OCI-LY7 (cell line): ENCODE results near the gene PARL. TPM values are rescaled to one million over a fixed set of nuclear protein-coding genes. Genes with fewer than 3 reads are reported as not detected.

Experiments
- BruUV-seq: library from RNA; stranded (reverse); fragments of 400-500 nt; replicated peaks from 2 replicates; lab custom pipeline; 2021; lab: Mats Ljungman, UMichigan
- CTCF ChIA-PET: fragments of 300-600 bp; sonication (Branson Sonifier 250); formaldehyde crosslinking; loops from one replicate; lab custom pipeline; 2022; ENCODE audit warnings: antibody characterized with exemption; ENCODE audit not compliant: unreplicated experiment; lab: Charles Lee
- POLR2A ChIA-PET: fragments of 300-600 bp; sonication (Branson Sonifier 250); formaldehyde crosslinking; loops from one replicate; lab custom pipeline; 2022; ENCODE audit warnings: antibody characterized with exemption; lab: Charles Lee
- DNase-seq: peaks from one replicate; pipeline ENCODE4 v3.0.0-alpha.2; 2015; ENCODE audit warnings: low spot score
- H2AFZ ChIP-seq: fragments of 200-600 bp; sonication (generic), shearing (Covaris generic); 2 replicates; pipeline ENCODE4 v1.6.1; 2014; ENCODE audit warnings: mild to moderate bottlenecking, antibody characterized with exemption, low read length, moderate library complexity
- H3K27ac ChIP-seq: fragments of 200-600 bp; sonication (generic); 2 replicates; pipeline ENCODE4 v1.5.1; 2014; ENCODE audit warnings: mixed run types, low read depth, mild to moderate bottlenecking, moderate library complexity, low read length, inconsistent platforms; ENCODE audit not compliant: poor library complexity, severe bottlenecking
- H3K36me3 ChIP-seq: fragments of 200-600 bp; sonication (generic); 2 replicates; pipeline ENCODE4 v1.6.1; 2014; ENCODE audit warnings: mild to moderate bottlenecking, antibody characterized with exemption, low read length, moderate library complexity, mixed read lengths; ENCODE audit not compliant: insufficient read depth
- H3K4me1 ChIP-seq: fragments of 200-600 bp; sonication (generic); 2 replicates; pipeline ENCODE4 v1.5.1; 2014; ENCODE audit warnings: mild to moderate bottlenecking, low read length; ENCODE audit not compliant: insufficient read depth, poor library complexity, severe bottlenecking
- H3K4me2 ChIP-seq: fragments of 200-600 bp; sonication (generic); 2 replicates; pipeline ENCODE4 v1.6.1; 2014; ENCODE audit warnings: mild to moderate bottlenecking, low read length
- H3K4me3 ChIP-seq: fragments of 200-600 bp; sonication (generic); 2 replicates; pipeline ENCODE4 v1.5.1; 2014; ENCODE audit warnings: mild to moderate bottlenecking, low read depth, low read length; ENCODE audit not compliant: poor library complexity, severe bottlenecking
- H3K79me2 ChIP-seq: fragments of 200-600 bp; sonication (generic); 2 replicates; pipeline ENCODE4 v1.6.1; 2016; ENCODE audit warnings: low read depth, mild to moderate bottlenecking, low read length, moderate library complexity, mixed read lengths; ENCODE audit not compliant: insufficient read depth
- H3K9me2 ChIP-seq: fragments of 200-600 bp; sonication (generic); 2 replicates; pipeline ENCODE4 v1.6.1; 2016; ENCODE audit warnings: mild to moderate bottlenecking, low read length, mixed read lengths; ENCODE audit not compliant: insufficient read depth
- H3K9me3 ChIP-seq: fragments of 200-600 bp; sonication (generic); 2 replicates; pipeline ENCODE4 v1.6.1; 2014; ENCODE audit warnings: mild to moderate bottlenecking, mixed run types, low read length, mixed read lengths
- H4K20me1 ChIP-seq: fragments of 200-600 bp; sonication (generic); 2 replicates; pipeline ENCODE4 v1.6.1; 2014; ENCODE audit warnings: mild to moderate bottlenecking, antibody characterized with exemption, low read length, moderate library complexity, mixed read lengths; ENCODE audit not compliant: insufficient read depth
- CTCF ChIP-seq: fragments of 200-600 bp; sonication (generic); conservative IDR thresholded peaks from 2 replicates; pipeline ENCODE4 v1.5.1; 2014; ENCODE audit warnings: mild to moderate bottlenecking, antibody characterized with exemption, low read length, moderate library complexity, mixed read lengths
- EZH2phosphoT487 ChIP-seq: fragments of 200-600 bp; sonication (generic); IDR thresholded peaks from 2 replicates; pipeline ENCODE4 v1.6.1; 2018; ENCODE audit warnings: low read depth, borderline replicate concordance, mild to moderate bottlenecking, mixed run types, antibody characterized with exemption, low read length, moderate library complexity, mixed read lengths
- intact Hi-C: fragments of 100-400 bp; cut with micrococcal nuclease; formaldehyde crosslinking; loops from one replicate; pipeline ENCODE4 v1.10.0; 2022; ENCODE audit not compliant: unreplicated experiment
- total RNA-seq, 2 experiments: library from RNA; depleted of rRNA in 1 of 2; stranded (reverse); fragments of >200 nt in 1 of 2; shearing (Covaris generic) in 1 of 2; gene quantifications; 2 replicates each; pipeline ENCODE4 v1.2.3, GENCODE V29; 2014 to 2022

Gene PARL
- total RNA-seq, 2 experiments from 2014 or later, result 43.5 to 69.3 TPM

GRCh38 chr3:183911087-183911486 is 26.4 kb upstream of the PARL start:
- intact Hi-C loops, result no loop called here
- Histone ChIP-seq H3K4me2 (no peak overlapping the region), H2AFZ (no peak overlapping the region)

GRCh38 chr3:183909030-183909600 is 24.4 kb upstream of the PARL start:
- POLR2A ChIA-PET, result interaction anchor here (0.7 kb wide), 1 partner anchor 138 kb away, joined by 4 read pairs; no protein-coding TSS in a partner anchor

More at GRCh38 chr3:183911087-183911486, 26.4 kb upstream of the PARL start:
- no peak overlapping the region for H3K4me3 ChIP-seq
- ChIA-PET CTCF (interaction anchor here (1.3 kb wide), 1 partner anchor 107 kb away, joined by 4 read pairs; the partner anchor contains the start of gene ABCC5), POLR2A (interaction anchor here (0.6 kb wide), 1 partner anchor 79 kb away, joined by 3 read pairs; no protein-coding TSS in a partner anchor)
- no peak overlapping the region for H3K27ac ChIP-seq
- H3K79me2 ChIP-seq, result no peaks in the 10 kb centered on the region
- no peaks in the 10 kb centered on the region for H3K36me3 ChIP-seq
- H3K4me1 ChIP-seq, result no peaks in the 10 kb centered on the region
- TF ChIP-seq CTCF (no peak), EZH2phosphoT487 (no peak)
- no peaks in the 10 kb centered on the region for H3K9me3 ChIP-seq
- no peaks in the 10 kb centered on the region for H4K20me1 ChIP-seq
- H3K9me2 ChIP-seq, result no peaks in the 10 kb centered on the region
- DNase-seq, result no peak
- BruUV-seq, result no TSS peak

More at GRCh38 chr3:183909030-183909600, 24.4 kb upstream of the PARL start:
- no peak overlapping the region for H3K4me2 ChIP-seq
- H4K20me1 ChIP-seq, result no peaks in the 10 kb centered on the region
- CTCF ChIA-PET, result no interaction called here
- H3K9me2 ChIP-seq, result no peaks in the 10 kb centered on the region
- TF ChIP-seq CTCF (no peak), EZH2phosphoT487 (no peak)
- no peaks in the 10 kb centered on the region for H3K4me1 ChIP-seq
- H2AFZ ChIP-seq, result no peak overlapping the region
- intact Hi-C loops, result no loop called here
- H3K79me2 ChIP-seq, result no peaks in the 10 kb centered on the region
- no peak overlapping the region for H3K27ac ChIP-seq
- no peak overlapping the region for H3K4me3 ChIP-seq
- no peaks in the 10 kb centered on the region for H3K9me3 ChIP-seq
- no peaks in the 10 kb centered on the region for H3K36me3 ChIP-seq
- no peak for DNase-seq
- BruUV-seq, result no TSS peak
